Sigmoid colon (tissue), 7 donors: ENCODE measurements around the gene LHFPL2. TPM values are rescaled to one million over a fixed set of nuclear protein-coding genes. Genes with fewer than 3 reads are reported as not detected.
"Not testable (repeated sequence)": the region's sequence is repeated elsewhere in the genome, so short reads cannot be mapped to it uniquely, and the experiment has no call there.

Experiments used
- DNase-seq: peaks from one replicate; pipeline ENCODE4 v3.0.0-alpha.2; 2019
- H3K27ac ChIP-seq, 4 donors: fragments of 200-600 bp; sonication (generic); one replicate each; pipeline ENCODE4 v1.5.1; 2016 to 2019; ENCODE audit warnings: mild to moderate bottlenecking in 1 of 4
- H3K27me3 ChIP-seq, 3 donors: fragments of 200-600 bp; sonication (generic); one replicate each; pipeline ENCODE4 v1.5.1; 2019; ENCODE audit warnings: mild to moderate bottlenecking in 1 of 3
- H3K36me3 ChIP-seq, 4 donors: fragments of 200-600 bp; sonication (generic); one replicate each; pipeline ENCODE4 v1.5.1; 2016 to 2019
- H3K4me1 ChIP-seq, 4 donors: fragments of 200-600 bp; sonication (generic); one replicate each; pipeline ENCODE4 v1.5.1; 2017 to 2019
- H3K4me3 ChIP-seq, 4 donors: fragments of 200-600 bp; sonication (generic); one replicate each; pipeline ENCODE4 v1.5.1; 2017 to 2019; ENCODE audit warnings: mild to moderate bottlenecking in 2 of 4, moderate library complexity in 1 of 4
- H3K9me3 ChIP-seq, 4 donors: fragments of 200-600 bp in 3 of 4; sonication (generic) in 3 of 4; one replicate each; pipeline versions ENCODE4 v1.5.1 to v1.6.1; 2013 to 2019
- EP300 ChIP-seq, 4 donors: sonication (generic); formaldehyde crosslinking; IDR thresholded peaks; one replicate each; pipeline ENCODE4 v1.6.1; 2017; ENCODE audit warnings: antibody characterized with exemption in 4 of 4
- POLR2A ChIP-seq, 2 donors: fragments of 450-650 bp; IDR thresholded peaks; one replicate each; pipeline ENCODE4 v1.6.1; 2016; ENCODE audit warnings: antibody characterized with exemption in 2 of 2, mild to moderate bottlenecking in 2 of 2, moderate library complexity in 2 of 2
- POLR2AphosphoS5 ChIP-seq, 4 donors: sonication (generic); formaldehyde crosslinking; IDR thresholded peaks; one replicate each; pipeline ENCODE4 v1.6.1; 2017; ENCODE audit warnings: antibody characterized with exemption in 4 of 4
- WGBS, 2 donors: extraction: QIAGEN DNeasy Blood & Tissue Kit; methylation state at CpG; one replicate each; pipeline ENCODE4 v1.1.7; 2013; 5-methylcytosine and 5-hydroxymethylcytosine counted together
- intact Hi-C: fragments of 100-400 bp; cut with DNase I; formaldehyde crosslinking; loops from one replicate; pipeline ENCODE4 v1.15.1; 2023
- polyA plus RNA-seq, 3 donors: library from polyadenylated mRNA; stranded (reverse); fragments of 200-250 nt; gene quantifications; one replicate each; pipeline ENCODE4 v1.2.3, GENCODE V29; 2013
- total RNA-seq, 4 donors: library from RNA; depleted of rRNA; stranded (reverse); fragments of >200 nt; gene quantifications; one replicate each; pipeline ENCODE4 v1.1.0, GENCODE V29; 2016
- TF ChIP-seq, protein P1 (sequence below), 4 experiments: fragments of 450-650 bp in 3 of 4; fragments of 200-600 bp in 1 of 4; IDR thresholded peaks; one replicate each; pipeline ENCODE4 v1.5.1; 2016 to 2019; ENCODE audit warnings: antibody characterized with exemption in 4 of 4, mild to moderate bottlenecking in 3 of 4, moderate library complexity in 2 of 4
- donor health status: healthy with polysubstance abuse.
- donor health status: Bipolar disorder and iron deficiency.
- donor health status: healthy.

LHFPL2 gene
- total and polyA plus RNA-seq, 7 donors: 10.8 to 34.9 (median 21.4) TPM

DNA sequence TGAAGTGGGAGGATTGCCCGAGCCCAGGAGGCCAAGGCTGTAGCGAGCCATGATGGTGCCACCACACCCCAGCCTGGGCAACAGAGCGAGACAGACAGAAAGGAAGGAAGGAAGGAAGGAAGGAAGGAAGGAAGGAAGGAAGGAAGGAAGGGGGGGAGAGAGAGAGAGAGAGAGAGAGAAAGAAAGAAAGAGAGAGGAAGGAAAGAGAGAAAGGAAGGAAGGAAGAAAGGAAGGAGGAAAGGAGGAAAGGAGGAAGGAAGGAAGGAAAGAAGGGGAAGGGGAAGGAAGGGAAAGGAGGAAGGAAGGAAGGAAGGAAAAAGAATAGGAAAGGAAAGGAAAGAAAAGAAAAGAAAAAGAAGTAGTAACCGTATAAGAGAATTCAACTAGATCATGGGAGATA, 20.8 kb upstream of the LHFPL2 start:
- Histone ChIP-seq H3K27ac (no peak overlapping the region), H3K4me3 (no peak overlapping the region), H3K36me3 (no peaks in the 10 kb centered on the region), H3K27me3 (no peaks in the 10 kb centered on the region), H3K4me1 (no peaks in the 10 kb centered on the region), H3K9me3 (no peaks in the 10 kb centered on the region)
- TF ChIP-seq EP300 (IDR thresholded peaks at IDR 0.05) (no peak), POLR2A (IDR thresholded peaks at IDR 0.05) (no peak), POLR2AphosphoS5 (IDR thresholded peaks at IDR 0.05) (no peak)
- TF ChIP-seq, protein P1, sequence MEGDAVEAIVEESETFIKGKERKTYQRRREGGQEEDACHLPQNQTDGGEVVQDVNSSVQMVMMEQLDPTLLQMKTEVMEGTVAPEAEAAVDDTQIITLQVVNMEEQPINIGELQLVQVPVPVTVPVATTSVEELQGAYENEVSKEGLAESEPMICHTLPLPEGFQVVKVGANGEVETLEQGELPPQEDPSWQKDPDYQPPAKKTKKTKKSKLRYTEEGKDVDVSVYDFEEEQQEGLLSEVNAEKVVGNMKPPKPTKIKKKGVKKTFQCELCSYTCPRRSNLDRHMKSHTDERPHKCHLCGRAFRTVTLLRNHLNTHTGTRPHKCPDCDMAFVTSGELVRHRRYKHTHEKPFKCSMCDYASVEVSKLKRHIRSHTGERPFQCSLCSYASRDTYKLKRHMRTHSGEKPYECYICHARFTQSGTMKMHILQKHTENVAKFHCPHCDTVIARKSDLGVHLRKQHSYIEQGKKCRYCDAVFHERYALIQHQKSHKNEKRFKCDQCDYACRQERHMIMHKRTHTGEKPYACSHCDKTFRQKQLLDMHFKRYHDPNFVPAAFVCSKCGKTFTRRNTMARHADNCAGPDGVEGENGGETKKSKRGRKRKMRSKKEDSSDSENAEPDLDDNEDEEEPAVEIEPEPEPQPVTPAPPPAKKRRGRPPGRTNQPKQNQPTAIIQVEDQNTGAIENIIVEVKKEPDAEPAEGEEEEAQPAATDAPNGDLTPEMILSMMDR (IDR thresholded peaks at IDR 0.05): no peak
- 89 to 97% methylated on average over 4 of the region's 4 CpGs for whole genome bisulfite sequencing, 2 donors
- intact Hi-C loops: no loop called here
- no peak for DNase-seq

DNA sequence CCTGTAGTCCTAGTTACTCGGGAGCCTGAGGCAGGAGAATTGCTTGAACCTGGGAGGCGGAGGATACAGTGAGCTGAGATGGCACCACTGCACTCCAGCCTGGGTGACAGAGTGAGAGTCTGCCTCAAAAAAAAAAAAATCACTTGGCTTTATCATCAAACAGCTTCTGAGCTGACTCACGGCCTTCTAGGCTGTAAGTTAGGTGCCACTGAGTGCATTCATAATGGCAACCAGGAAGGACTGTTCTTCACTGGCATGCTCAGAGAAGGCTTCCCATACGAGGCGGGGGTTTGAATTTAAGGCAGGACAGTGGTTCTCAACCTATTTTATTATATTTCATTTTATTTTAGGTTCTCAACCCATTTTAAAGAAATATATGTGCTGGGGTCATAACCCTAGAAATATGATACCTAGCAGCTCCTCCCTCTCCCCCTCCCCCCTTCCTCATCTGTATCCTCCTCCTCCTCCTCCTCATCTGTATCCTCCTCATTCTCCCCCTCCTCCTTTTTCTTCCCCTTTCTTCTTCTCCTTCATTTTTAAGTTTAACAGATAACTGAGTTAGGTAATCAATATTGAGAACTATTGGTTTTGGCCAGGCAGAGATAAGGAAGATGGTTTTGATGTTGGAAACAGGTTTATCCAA, 19.0 kb upstream of the LHFPL2 start:
- H3K9me3 ChIP-seq: no peaks in the 10 kb centered on the region
- no peaks in the 10 kb centered on the region for H3K4me1 ChIP-seq
- no peak overlapping the region for H3K4me3 ChIP-seq
- no peak for DNase-seq
- no peak for TF ChIP-seq POLR2AphosphoS5 (IDR thresholded peaks at IDR 0.05)
- no peak for TF ChIP-seq EP300 (IDR thresholded peaks at IDR 0.05)
- TF ChIP-seq POLR2A (IDR thresholded peaks at IDR 0.05): no peak
- TF ChIP-seq, protein P1 (IDR thresholded peaks at IDR 0.05): no peak
- H3K27me3 ChIP-seq: no peaks in the 10 kb centered on the region
- H3K36me3 ChIP-seq: no peaks in the 10 kb centered on the region
- intact Hi-C loops: no loop called here
- H3K27ac ChIP-seq: no peak overlapping the region
- WGBS, 2 donors: 93% methylated on average over 5 of the region's 5 CpGs

DNA sequence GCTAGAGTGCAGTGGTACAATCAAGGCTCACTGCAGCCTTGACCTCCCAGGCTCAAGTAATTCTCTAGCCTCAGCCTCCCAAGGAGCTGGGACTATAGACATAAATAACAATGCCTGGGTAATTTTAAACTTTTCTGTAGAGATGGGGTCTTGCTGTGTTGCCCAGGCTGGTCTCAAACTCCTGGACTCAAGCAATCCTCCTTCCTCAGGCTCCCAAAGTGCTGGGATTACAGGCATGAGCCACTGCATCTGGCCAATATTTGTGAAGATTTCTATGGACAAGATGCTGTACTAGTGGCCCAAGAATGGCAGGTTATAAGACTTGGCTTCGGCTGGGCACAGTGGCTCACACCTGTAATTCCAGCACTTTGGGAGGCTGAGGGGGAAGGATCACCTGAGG, 18.4 kb upstream of the LHFPL2 start:
- H3K27ac ChIP-seq, H3K4me3 ChIP-seq, H3K27me3 ChIP-seq, intact Hi-C loops, DNase-seq, H3K36me3 ChIP-seq, H3K4me1 ChIP-seq, H3K9me3 ChIP-seq: not testable (repeated sequence)
- whole genome bisulfite sequencing, 2 donors: 96 to 97% methylated on average over 1 of the region's 1 CpG

DNA sequence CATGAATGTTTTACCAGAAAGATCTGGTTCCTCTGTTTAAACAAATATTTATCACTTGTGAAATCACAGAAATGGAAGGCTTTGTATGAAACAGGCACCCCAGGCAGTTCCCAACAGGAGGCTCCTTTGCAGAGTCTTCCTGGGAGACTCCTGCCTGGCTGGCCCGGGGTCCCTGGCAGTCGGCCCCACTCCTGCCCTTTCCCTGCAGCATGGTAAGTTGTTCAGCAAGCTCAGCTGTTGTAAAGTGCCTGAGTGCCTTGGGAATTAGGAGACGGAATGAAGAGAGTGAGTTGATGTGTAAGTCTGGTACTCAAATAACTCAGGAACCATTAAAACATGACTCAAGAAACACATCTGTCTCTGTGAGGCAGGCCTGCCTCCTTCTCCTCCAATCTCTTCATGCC, 17.5 kb upstream of the LHFPL2 start:
- H3K9me3 ChIP-seq: no peaks in the 10 kb centered on the region
- no peak overlapping the region for H3K4me3 ChIP-seq
- 62 to 71% methylated on average over 3 of the region's 3 CpGs for WGBS, 2 donors
- H3K4me1 ChIP-seq: no peaks in the 10 kb centered on the region
- H3K36me3 ChIP-seq: no peaks in the 10 kb centered on the region
- H3K27ac ChIP-seq: no peak overlapping the region
- TF ChIP-seq, protein P1 (IDR thresholded peaks at IDR 0.05): no peak
- TF ChIP-seq EP300 (IDR thresholded peaks at IDR 0.05) (no peak), POLR2AphosphoS5 (IDR thresholded peaks at IDR 0.05) (no peak), POLR2A (IDR thresholded peaks at IDR 0.05) (no peak)
- no peak for DNase-seq
- no peaks in the 10 kb centered on the region for H3K27me3 ChIP-seq
- intact Hi-C loops: no loop called here

DNA sequence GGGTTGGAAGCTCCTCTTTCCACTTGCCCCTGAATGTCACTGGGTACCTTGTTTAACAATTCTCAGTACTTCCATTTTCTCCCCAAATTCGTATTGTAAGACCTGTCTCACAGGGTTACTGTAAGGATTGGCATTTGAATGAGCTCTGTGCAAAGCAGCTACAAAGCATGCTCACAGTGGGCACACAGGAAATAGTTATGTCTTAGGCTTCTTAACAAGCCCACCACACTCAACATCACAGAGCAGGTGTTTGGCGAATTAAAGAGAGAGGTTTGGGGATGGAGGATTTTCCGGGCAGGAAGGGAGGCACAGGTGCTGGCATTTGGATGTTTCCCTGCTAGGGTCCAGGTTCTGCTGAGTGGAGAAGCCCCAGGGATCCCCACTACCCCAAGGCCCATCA, 17.0 kb upstream of the LHFPL2 start:
- Histone ChIP-seq H3K4me1 (no peaks in the 10 kb centered on the region), H3K4me3 (no peak overlapping the region), H3K36me3 (no peaks in the 10 kb centered on the region), H3K27me3 (no peaks in the 10 kb centered on the region), H3K27ac (no peak overlapping the region), H3K9me3 (no peaks in the 10 kb centered on the region)
- 84 to 96% methylated on average over 3 of the region's 3 CpGs for WGBS, 2 donors
- no peak for DNase-seq
- intact Hi-C loops: no loop called here
- TF ChIP-seq EP300 (IDR thresholded peaks at IDR 0.05): no peak
- no peak for TF ChIP-seq POLR2AphosphoS5 (IDR thresholded peaks at IDR 0.05)

- Histone ChIP-seq H3K36me3 (no peaks in the 10 kb centered on the region), H3K4me3 (no peak overlapping the region), H3K4me1 (peaks cover 0 to 4% (median 0%) of the 10 kb centered on the region in 4 donors), H3K27ac (no peak overlapping the region), H3K9me3 (no peaks in the 10 kb centered on the region), H3K27me3 (no peaks in the 10 kb centered on the region)
- no peak for DNase-seq
- 91 to 93% methylated on average over 1 of the region's 1 CpG for WGBS, 2 donors
- intact Hi-C loops: no loop called here
- no peak for TF ChIP-seq POLR2AphosphoS5 (IDR thresholded peaks at IDR 0.05)
- no peak for TF ChIP-seq POLR2A (IDR thresholded peaks at IDR 0.05)
- TF ChIP-seq, protein P1 (IDR thresholded peaks at IDR 0.05): no peak
- no peak for TF ChIP-seq EP300 (IDR thresholded peaks at IDR 0.05)
These were observed 13.8 kb upstream of the LHFPL2 start for GRCh38 chr5:78662323-78662722.
